HG03439 (cell line): ENCODE measurements around the gene NLRC4.
"Not testable (repeated sequence)": the region's sequence is repeated elsewhere in the genome, so short reads cannot be mapped to it uniquely, and the experiment has no call there.

Experiments
- ATAC-seq: cut with Tn5 transposase; IDR thresholded peaks from one replicate; pipeline ENCODE4 v1.9.1; 2021; ENCODE audit warnings: mild to moderate bottlenecking, moderate library complexity; ENCODE audit not compliant: unreplicated experiment

The NLRC4 gene, protein sequence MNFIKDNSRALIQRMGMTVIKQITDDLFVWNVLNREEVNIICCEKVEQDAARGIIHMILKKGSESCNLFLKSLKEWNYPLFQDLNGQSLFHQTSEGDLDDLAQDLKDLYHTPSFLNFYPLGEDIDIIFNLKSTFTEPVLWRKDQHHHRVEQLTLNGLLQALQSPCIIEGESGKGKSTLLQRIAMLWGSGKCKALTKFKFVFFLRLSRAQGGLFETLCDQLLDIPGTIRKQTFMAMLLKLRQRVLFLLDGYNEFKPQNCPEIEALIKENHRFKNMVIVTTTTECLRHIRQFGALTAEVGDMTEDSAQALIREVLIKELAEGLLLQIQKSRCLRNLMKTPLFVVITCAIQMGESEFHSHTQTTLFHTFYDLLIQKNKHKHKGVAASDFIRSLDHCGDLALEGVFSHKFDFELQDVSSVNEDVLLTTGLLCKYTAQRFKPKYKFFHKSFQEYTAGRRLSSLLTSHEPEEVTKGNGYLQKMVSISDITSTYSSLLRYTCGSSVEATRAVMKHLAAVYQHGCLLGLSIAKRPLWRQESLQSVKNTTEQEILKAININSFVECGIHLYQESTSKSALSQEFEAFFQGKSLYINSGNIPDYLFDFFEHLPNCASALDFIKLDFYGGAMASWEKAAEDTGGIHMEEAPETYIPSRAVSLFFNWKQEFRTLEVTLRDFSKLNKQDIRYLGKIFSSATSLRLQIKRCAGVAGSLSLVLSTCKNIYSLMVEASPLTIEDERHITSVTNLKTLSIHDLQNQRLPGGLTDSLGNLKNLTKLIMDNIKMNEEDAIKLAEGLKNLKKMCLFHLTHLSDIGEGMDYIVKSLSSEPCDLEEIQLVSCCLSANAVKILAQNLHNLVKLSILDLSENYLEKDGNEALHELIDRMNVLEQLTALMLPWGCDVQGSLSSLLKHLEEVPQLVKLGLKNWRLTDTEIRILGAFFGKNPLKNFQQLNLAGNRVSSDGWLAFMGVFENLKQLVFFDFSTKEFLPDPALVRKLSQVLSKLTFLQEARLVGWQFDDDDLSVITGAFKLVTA

GRCh38 chr2:32264422-32265105, at the start of gene NLRC4:
Gene NLRC4, minus strand, starts transcription at chr2:32264886. Its CDS starts 8,111 bp downstream, at chr2:32256775.
- ATAC-seq, result peak; percentile 83

DNA sequence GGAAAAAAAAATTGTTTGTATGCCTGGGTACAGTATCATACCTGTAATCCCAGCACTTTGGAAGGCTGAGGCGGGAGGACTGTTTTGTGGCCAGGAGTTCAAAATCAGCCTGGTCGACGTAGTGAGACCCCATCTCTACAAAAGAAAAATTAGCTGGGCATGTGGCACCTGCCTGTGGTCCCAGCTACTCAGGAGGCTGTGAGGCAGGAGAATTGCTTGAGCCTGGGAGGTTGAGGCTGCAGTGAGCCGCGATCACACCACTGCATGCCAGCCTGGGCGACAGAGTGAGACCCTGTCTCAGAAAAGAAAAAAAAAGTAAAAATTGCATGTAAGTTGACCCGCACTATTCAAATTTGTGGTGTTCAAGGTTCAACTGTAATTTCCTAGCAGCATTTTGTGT, 45.9 kb upstream of the NLRC4 start:
- ATAC-seq, result no peak

GRCh38 chr2:32293966-32294562, 29.4 kb upstream of the NLRC4 start:
- not testable (repeated sequence) for ATAC-seq

DNA sequence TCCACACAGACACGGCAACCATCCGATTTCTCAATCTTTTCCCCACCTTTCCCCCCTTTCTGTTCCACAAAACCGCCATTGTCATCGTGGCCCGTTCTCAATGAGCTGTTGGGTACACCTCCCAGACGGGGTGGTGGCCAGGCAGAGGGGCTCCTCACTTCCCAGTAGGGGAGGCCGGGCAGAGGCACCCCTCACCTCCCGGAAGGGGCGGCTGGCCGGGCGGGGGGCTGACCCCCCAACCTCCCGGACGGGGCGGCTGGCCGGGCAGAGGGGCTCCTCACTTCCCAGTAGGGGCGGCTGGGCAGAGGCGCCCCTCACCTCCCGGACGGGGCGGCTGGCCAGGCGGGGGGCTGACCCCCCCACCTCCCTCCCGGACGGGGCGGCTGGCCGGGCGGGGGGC, 28.8 kb upstream of the NLRC4 start:
- not testable (repeated sequence) for ATAC-seq

GRCh38 chr2:32291746-32292145, 27.1 kb upstream of the NLRC4 start:
- ATAC-seq, result no peak

DNA sequence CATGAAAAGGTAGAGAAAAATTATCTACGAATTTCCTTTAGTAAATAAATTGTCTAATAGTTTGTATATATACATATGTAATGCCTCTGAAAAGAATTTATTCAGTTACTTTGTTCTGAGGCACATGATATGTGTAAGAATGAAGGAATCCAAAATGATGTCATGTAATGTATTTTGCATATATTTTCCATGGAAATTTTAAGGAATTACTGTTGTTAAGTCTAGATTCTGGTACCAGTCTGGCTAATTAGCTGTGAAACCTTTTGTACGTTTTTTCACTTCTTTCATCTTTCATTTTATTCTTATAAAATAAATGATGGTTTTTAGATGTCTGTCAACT, 25.3 kb upstream of the NLRC4 start:
- no peak for ATAC-seq

- no peak for ATAC-seq
Measured at GRCh38 chr2:32289165-32289999, 24.7 kb upstream of the NLRC4 start.

- no peak for ATAC-seq
Measured at GRCh38 chr2:32284321-32284720, 19.6 kb upstream of the NLRC4 start.

DNA sequence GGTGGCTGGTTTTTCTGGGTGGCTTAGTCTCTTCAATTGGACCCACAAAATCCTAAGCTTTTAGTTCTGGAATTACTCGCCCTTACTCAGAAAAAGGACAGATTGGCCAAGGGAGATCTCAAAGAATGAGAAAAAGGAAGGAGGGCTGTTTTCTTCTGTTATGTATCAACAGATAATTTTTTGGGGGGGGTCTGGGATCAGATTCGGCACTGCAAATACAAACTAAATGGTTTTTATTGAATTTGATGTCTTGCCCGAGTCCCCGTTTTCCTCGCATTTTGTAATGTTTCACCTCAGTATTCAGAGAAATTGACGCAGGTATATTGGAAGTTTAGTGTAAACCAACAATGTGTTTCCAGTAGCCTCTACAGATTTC, 13.8 kb upstream of the NLRC4 start:
- no peak for ATAC-seq

DNA sequence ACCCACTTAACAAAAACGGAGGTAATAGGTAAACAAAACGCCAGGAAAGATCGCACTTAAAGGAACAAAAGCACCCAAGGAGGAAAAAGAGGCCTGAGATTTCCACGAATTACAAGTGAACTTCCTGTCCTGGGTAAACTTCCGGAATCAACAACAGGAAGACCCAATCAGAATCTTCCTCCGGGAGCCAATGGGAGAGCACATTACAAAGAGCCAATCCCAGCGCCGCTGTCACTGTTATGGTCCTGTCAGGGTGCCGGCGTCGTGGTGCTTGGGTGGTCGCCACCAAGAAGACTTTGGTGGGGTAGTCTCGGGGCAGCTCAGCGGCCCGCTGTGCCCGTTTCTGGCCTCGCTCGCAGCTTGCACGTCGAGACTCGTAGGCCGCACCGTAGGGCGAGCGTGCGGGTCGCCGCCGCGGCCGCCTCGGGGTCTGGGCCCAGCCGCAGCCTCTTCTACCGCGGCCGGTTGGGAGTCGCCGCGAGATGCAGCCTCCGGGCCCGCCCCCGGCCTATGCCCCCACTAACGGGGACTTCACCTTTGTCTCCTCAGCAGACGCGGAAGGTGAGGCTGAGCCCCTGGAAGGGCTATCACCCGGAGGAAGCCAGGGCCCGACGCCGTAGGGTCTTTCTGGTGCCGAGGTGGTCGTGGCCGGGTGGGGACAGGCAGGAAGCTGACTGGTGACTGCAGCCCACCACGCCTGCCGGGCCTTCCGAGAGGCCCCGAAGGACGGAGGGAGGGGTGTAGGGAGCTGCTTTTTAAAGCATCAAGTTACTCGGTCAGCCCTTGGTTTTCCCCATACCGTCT, 13.2 kb upstream of the NLRC4 start, which contains the start of gene YIPF4:
Gene YIPF4, plus strand, starts transcription at position 231 of the 804 bp plus-strand sequence. Its CDS starts 252 bp downstream, at position 483.
- peak; percentile 98 for ATAC-seq

GRCh38 chr2:32277363-32277673, 12.6 kb upstream of the NLRC4 start:
- no peak for ATAC-seq

DNA sequence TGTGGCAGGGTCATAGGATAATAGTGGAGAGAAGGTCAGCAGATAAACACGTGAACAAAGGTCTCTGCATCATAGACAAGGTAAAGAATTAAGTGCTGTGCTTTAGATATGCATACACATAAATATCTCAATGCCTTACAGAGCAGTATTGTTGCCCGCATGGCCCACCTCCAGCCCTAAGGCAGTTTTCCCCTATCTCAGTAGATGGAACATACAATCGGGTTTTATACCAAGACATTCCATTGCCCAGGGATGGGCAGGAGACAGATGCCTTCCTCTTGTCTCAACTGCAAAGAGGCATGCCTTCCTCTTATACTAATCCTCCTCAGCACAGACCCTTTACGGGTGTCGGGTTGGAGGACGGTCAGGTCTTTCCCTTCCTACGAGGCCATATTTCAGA, 11.1 kb upstream of the NLRC4 start:
- not testable (repeated sequence) for ATAC-seq

DNA sequence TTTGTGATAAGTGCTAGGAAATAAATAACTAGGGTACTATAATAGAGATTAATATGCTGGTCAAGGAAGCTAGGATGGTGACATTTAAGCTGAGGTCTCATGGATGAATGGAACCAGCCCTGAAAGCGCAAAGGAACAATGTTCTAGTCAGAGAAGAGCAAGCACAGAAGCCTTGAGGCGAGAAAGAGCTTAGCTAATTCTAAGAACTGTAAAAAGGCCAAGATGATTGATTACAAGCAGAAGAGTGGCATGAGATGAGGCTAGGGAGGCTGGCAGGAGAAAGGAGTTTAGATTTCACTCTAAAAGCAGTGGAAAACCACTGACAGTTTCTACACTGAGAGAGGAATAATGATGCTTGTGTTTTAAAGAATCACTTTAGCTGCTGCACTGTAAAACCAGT, 9.6 kb upstream of the NLRC4 start:
- ATAC-seq, result no peak

DNA sequence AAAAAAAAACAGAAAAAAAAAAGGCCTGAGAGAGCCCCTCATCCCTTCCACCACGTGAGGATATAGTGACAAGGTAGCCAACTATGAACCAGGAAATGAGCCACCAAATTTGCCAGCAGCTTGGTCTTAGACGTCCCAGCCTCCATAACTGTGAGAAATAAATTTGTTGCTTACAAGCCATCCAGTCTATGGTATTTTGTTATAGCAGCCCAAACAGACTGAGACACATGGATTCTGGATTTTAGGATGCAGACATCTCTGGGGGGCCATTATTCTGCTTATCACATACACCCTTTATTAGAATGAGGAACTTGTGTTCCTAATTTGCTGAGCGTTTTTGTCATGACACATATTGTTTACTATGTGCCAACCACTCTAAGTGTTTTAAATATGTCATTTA, 7.6 kb upstream of the NLRC4 start:
- ATAC-seq, result no peak

GRCh38 chr2:32271063-32271462, 6.4 kb upstream of the NLRC4 start:
- ATAC-seq, result no peak

DNA sequence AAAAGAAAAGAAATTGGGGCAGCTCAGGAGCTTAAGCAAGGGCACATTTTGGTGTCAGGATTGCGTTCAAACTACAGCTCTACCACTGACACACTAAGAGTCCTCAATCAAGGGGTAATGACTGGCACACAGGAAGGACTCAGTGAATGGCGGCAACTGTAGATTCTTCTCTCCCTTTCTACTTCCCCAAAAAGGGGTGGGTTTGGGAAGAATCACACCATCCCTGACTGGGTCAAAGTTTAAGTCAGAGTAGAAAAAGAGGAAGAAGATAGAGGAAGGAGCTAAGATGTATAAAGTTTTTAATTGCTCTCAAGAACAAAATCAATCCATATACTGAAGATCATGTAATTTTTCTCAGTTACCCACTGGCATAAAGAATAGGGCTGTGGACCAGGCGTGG, 2.6 kb downstream of the NLRC4 start:
- ATAC-seq, result no peak

DNA sequence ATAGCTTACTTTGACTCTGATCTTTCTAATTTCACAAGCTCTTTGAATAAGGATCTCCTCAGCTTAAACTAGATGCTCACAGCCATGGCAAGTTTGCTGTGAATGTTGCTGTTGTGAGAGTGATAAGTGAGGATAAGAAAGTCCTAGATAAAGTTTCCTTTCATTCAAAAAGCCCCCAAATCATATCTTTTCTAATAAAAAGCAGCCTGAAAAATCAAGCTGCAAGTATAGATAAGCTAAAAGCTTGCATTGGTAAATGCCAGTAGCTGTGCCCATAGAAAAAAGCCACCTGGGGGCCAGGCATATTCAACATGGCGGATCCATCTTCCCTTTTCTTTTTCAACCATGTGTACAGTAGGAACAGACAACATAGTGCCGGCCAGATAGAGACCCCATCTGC, 4.3 kb downstream of the NLRC4 start:
- no peak for ATAC-seq

DNA sequence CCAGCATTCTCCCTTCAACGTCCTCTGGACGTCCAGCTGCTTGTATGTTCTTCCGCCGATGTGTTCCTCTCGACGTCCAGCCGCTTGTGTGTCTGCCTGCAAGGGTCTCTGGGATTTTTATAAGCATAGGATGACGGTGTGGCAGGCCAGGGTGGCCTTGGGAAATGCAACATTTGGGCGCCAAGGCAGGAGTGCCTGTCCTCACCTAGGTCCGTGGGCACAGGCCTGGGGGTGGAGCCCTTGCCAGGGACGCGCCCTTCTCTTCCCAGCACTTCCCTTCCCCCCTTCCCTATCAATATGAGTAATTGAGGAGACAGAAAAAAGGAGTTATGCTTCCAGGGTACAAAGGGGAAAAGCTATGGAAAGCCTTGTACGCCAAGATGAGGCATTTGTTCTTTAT, 6.4 kb downstream of the NLRC4 start:
- ATAC-seq, result no peak

DNA sequence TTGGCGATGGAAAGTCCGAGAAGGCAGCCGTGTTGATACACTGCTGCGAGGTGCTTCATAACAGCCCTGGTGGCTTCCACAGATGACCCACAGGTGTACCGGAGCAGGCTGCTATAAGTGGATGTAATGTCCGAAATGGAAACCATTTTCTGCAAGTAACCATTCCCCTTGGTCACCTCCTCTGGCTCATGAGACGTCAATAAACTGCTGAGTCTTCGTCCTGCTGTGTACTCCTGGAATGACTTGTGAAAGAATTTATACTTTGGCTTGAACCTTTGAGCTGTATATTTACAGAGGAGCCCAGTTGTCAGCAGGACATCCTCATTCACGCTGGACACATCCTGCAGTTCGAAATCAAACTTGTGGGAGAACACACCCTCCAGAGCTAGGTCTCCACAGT, 14.4 kb downstream of the NLRC4 start:
- no peak for ATAC-seq
